A549 (cell line): ENCODE data around the gene NHLRC1.

ENCODE experiments used
- CHD2 ChIP-seq: fragments of 150-350 bp; IDR thresholded peaks from 2 replicates; pipeline ENCODE4 v1.6.1; 2014; ENCODE audit warnings: low read length; ENCODE audit not compliant: partially characterized antibody
- GATA3 ChIP-seq: IDR thresholded peaks from 2 replicates; pipeline ENCODE4 v1.6.1; 2012; ENCODE audit warnings: borderline replicate concordance
- KDM1A ChIP-seq: fragments of 200-600 bp; sonication (generic); IDR thresholded peaks from 2 replicates; pipeline ENCODE4 v1.6.1; 2016; ENCODE audit warnings: low read depth, mild to moderate bottlenecking
- POLR2A ChIP-seq: IDR thresholded peaks from 2 replicates; pipeline ENCODE4 v1.6.1; 2012; ENCODE audit warnings: mild to moderate bottlenecking, low read length
- TF ChIP-seq, protein P1 (sequence below): IDR thresholded peaks from 2 replicates; pipeline ENCODE4 v1.6.1; 2012
- TF ChIP-seq, protein P2 (sequence below): fragments of >200 bp; sonication (Bioruptor Twin); formaldehyde crosslinking; IDR thresholded peaks from 3 replicates; pipeline ENCODE4 v1.5.1; 2016

- no peak for TF ChIP-seq GATA3
- TF ChIP-seq, protein P1, sequence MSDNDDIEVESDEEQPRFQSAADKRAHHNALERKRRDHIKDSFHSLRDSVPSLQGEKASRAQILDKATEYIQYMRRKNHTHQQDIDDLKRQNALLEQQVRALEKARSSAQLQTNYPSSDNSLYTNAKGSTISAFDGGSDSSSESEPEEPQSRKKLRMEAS = no peak
- TF ChIP-seq POLR2A = no peak
- TF ChIP-seq KDM1A = no peak
- TF ChIP-seq, protein P2, sequence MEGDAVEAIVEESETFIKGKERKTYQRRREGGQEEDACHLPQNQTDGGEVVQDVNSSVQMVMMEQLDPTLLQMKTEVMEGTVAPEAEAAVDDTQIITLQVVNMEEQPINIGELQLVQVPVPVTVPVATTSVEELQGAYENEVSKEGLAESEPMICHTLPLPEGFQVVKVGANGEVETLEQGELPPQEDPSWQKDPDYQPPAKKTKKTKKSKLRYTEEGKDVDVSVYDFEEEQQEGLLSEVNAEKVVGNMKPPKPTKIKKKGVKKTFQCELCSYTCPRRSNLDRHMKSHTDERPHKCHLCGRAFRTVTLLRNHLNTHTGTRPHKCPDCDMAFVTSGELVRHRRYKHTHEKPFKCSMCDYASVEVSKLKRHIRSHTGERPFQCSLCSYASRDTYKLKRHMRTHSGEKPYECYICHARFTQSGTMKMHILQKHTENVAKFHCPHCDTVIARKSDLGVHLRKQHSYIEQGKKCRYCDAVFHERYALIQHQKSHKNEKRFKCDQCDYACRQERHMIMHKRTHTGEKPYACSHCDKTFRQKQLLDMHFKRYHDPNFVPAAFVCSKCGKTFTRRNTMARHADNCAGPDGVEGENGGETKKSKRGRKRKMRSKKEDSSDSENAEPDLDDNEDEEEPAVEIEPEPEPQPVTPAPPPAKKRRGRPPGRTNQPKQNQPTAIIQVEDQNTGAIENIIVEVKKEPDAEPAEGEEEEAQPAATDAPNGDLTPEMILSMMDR = no peak
- no peak for TF ChIP-seq CHD2
These were observed 20.0 kb upstream of the NHLRC1 start for GRCh38 chr6:18142591-18142861.
